Heart right ventricle (tissue), 16 donors: ENCODE results near the gene ATG14. TPM values are rescaled to one million over a fixed set of nuclear protein-coding genes. Genes with fewer than 3 reads are reported as not detected.

Source experiments
- ATAC-seq, 8 donors: fragments of 200-7000 bp; cut with Tn5 transposase; one replicate each; pipeline ENCODE4 v1.9.1; 2020; ENCODE audit warnings: mild to moderate bottlenecking in 8 of 8, moderate library complexity in 8 of 8, moderate number of reproducible peaks in 1 of 8
- DNase-seq, 2 donors: peaks; one replicate each; pipeline ENCODE4 v3.0.0-alpha.2; 2020
- H3K27ac ChIP-seq, 10 donors: fragments of 200-600 bp; sonication (generic) in 2 of 10; one replicate each; pipeline versions ENCODE4 v1.5.0 to v1.8.0; 2020 to 2022; ENCODE audit warnings: mild to moderate bottlenecking in 3 of 10
- H3K27me3 ChIP-seq, 7 donors: fragments of 200-600 bp; one replicate each; pipeline ENCODE4 v1.8.0; 2021 to 2022; ENCODE audit warnings: mild to moderate bottlenecking in 2 of 7
- H3K36me3 ChIP-seq, 9 donors: fragments of 200-600 bp; sonication (generic) in 1 of 9; one replicate each; pipeline versions ENCODE4 v1.5.0 to v1.8.0; 2020 to 2022; ENCODE audit warnings: mild to moderate bottlenecking in 2 of 9
- H3K4me1 ChIP-seq, 9 donors: fragments of 200-600 bp; sonication (generic) in 1 of 9; one replicate each; pipeline versions ENCODE4 v1.5.0 to v1.8.0; 2020 to 2022; ENCODE audit warnings: mild to moderate bottlenecking in 4 of 9
- H3K4me3 ChIP-seq, 10 donors: fragments of 200-600 bp; sonication (generic) in 2 of 10; one replicate each; pipeline versions ENCODE4 v1.5.0 to v1.8.0; 2020 to 2022; ENCODE audit warnings: mild to moderate bottlenecking in 7 of 10, moderate library complexity in 2 of 10
- H3K9me3 ChIP-seq, 11 donors: fragments of 200-600 bp in 10 of 11; sonication (generic) in 2 of 11; one replicate each; pipeline versions ENCODE4 v1.5.0 to v1.8.0; 2013 to 2022; ENCODE audit warnings: mild to moderate bottlenecking in 2 of 11, control low read depth in 1 of 11, moderate library complexity in 1 of 11
- WGBS, 2 donors: extraction: QIAGEN DNeasy Blood & Tissue Kit; methylation state at CpG; one replicate each; pipeline ENCODE4 v1.1.7; 2013; ENCODE audit warnings: inconsistent platforms in 1 of 2; 5-methylcytosine and 5-hydroxymethylcytosine counted together
- intact Hi-C, 10 donors: fragments of 100-400 bp; cut with DNase I; formaldehyde crosslinking; loops; one replicate each; pipeline versions ENCODE4 v1.11.1 to v1.14.2; 2022
- polyA plus RNA-seq, 2 donors: library from polyadenylated mRNA; stranded (reverse); fragments of 200-250 nt; gene quantifications; one replicate each; pipeline ENCODE4 v1.2.3, GENCODE V29; 2013
- total RNA-seq, 10 donors: library from RNA; stranded (reverse); fragmentation: NEBNext Ultra II Directional in 3 of 10; extraction: Animal tissue kit (Norgen Biotek cat#: 25700) in 3 of 10; gene quantifications; one replicate each; pipeline versions ENCODE4 v1.2.1 to v1.2.4, GENCODE V29; 2021 to 2023
- TF ChIP-seq, protein P1 (sequence below), 9 donors: fragments of 200-600 bp; sonication (generic) in 2 of 9; IDR thresholded peaks; one replicate each; pipeline versions ENCODE4 v1.5.0 to v1.8.0; 2021 to 2022; ENCODE audit warnings: antibody characterized with exemption in 9 of 9, mild to moderate bottlenecking in 5 of 9, moderate library complexity in 1 of 9
- donor health status: Arrhythmogenic right ventricular cardiomyopathy.
- donor health status: ischemic (EF 13 %, LVEDD 7.1; RV severe dilation, severe dysfunction).
- donor health status: healthy with polysubstance abuse.
- donor health status: DM: no; HTN: yes; CAD: no.
- donor health status: DM: no; HTN: no; CAD: no.
- donor health status: ischemic (EF 25% LVEDD 6.9; RV normal size, moderate dysfunction).
- donor health status: ischemic (EF 25% LVEDD 5.7; RV mildly dilated, moderate dysfunction).
- donor health status: healthy.
- donor health status: DM: yes; HTN: yes; CAD: no.
- donor health status: Ischemic cardiomyopathy.
- donor health status: ischemic (EF 35%, LVEDD 5.7; RV mildly dilated, moderate dysfunction).
- donor health status: nonischemic (EF 11% LVEDD 7.7; RV severe dilation, severe dysfunction).
- donor health status: DM: yes; HTN: yes; CAD: no.
- donor health status: PGD.
- donor health status: ischemic (EF 29% LVEDD 5.4; RV normal size, mild dysfunction).
- donor health status: nonischemic (EF 23%, LVEDD 6.1; RV moderate dilation, normal function).

The ATG14 gene
- total and polyA plus RNA-seq, 12 donors: 3.5 to 21.9 (median 15.3) TPM

DNA sequence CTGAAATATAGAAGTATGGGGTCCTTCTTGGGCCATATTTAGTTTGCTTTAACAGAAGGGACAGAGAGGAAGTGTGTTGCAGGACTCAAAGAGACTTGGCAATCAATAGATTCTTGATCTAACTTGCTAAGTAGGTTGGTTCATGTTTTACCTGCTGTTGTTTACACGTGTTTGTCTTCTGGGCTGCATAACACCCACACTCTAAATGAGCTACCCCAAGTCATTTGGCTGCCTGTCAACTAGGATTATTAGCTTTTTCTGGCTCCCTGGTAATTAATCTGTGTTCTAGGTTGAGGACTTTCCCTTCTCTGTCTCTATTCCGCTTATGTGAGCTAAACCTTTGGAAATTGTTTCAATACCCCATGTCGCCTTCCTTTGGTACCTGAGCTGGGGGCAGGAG, 38.9 kb upstream of the ATG14 start:
- Histone ChIP-seq H3K9me3 (no peaks in the 10 kb centered on the region), H3K27me3 (no peaks in the 10 kb centered on the region), H3K4me3 (no peak overlapping the region), H3K27ac (no peak overlapping the region), H3K36me3 (no peaks in the 10 kb centered on the region), H3K4me1 (peaks cover 0 to 60% (median 30%) of the 10 kb centered on the region in 9 donors)
- TF ChIP-seq, protein P1, sequence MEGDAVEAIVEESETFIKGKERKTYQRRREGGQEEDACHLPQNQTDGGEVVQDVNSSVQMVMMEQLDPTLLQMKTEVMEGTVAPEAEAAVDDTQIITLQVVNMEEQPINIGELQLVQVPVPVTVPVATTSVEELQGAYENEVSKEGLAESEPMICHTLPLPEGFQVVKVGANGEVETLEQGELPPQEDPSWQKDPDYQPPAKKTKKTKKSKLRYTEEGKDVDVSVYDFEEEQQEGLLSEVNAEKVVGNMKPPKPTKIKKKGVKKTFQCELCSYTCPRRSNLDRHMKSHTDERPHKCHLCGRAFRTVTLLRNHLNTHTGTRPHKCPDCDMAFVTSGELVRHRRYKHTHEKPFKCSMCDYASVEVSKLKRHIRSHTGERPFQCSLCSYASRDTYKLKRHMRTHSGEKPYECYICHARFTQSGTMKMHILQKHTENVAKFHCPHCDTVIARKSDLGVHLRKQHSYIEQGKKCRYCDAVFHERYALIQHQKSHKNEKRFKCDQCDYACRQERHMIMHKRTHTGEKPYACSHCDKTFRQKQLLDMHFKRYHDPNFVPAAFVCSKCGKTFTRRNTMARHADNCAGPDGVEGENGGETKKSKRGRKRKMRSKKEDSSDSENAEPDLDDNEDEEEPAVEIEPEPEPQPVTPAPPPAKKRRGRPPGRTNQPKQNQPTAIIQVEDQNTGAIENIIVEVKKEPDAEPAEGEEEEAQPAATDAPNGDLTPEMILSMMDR (IDR thresholded peaks at IDR 0.05): no peak
- whole genome bisulfite sequencing, 2 donors: 89% methylated on average over 3 of the region's 3 CpGs
- intact Hi-C loops: loop anchor here in 2 of 10 donors (10.0 kb wide), 1 partner anchor 124 kb away; no protein-coding TSS in a partner anchor
- ATAC-seq: no peak
- no peak for DNase-seq

- intact Hi-C loops: loop anchor here in 2 of 10 donors (10.0 kb wide), 1 partner anchor 125 kb away; no protein-coding TSS in a partner anchor
- H3K36me3 ChIP-seq: no peaks in the 10 kb centered on the region
- H3K4me3 ChIP-seq: no peak overlapping the region
- H3K4me1 ChIP-seq: peaks cover 0 to 60% (median 30%) of the 10 kb centered on the region in 9 donors
- no peak for ATAC-seq
- TF ChIP-seq, protein P1 (IDR thresholded peaks at IDR 0.05): no peak
- H3K27me3 ChIP-seq: no peaks in the 10 kb centered on the region
- no peak for DNase-seq
- H3K9me3 ChIP-seq: no peaks in the 10 kb centered on the region
- H3K27ac ChIP-seq: no peak overlapping the region
- WGBS, 2 donors: 64 to 70% methylated on average over 2 of the region's 2 CpGs
Measured at GRCh38 chr14:55450124-55450523, 38.5 kb upstream of the ATG14 start.

DNA sequence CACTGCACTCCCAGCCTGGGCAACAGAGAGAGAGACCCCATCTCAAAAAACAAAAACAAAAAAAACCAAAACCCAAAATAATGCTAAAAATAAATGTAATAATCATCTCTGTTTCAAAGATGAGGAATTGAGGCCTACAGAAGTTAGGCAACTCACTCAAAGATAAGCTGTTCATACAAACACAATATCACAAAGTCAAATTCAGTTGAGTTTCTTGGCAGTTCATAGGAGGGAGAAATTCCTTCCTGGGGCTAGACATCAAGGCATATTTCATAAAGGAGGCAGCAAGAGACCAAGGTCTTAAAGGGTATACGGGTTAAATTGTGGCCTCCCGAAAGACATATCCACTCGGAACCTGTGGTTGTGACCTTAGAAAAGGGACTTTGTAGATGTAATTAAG, 37.5 kb upstream of the ATG14 start:
- DNase-seq: no peak
- no peak overlapping the region for H3K4me3 ChIP-seq
- intact Hi-C loops: loop anchor here in 8 of 10 donors (5.0 to 10.0 kb wide), 8 partner anchors 126 to 1026 kb away; partner anchors contain the start of gene KTN1 (in 1 of the 8)
- no peaks in the 10 kb centered on the region for H3K36me3 ChIP-seq
- peaks cover 0 to 51% (median 22%) of the 10 kb centered on the region in 9 donors for H3K4me1 ChIP-seq
- no peaks in the 10 kb centered on the region for H3K27me3 ChIP-seq
- peak overlapping the region in 1 of 10 donors; percentile 53 for H3K27ac ChIP-seq
- ATAC-seq: no peak
- no peaks in the 10 kb centered on the region for H3K9me3 ChIP-seq
- TF ChIP-seq, protein P1 (IDR thresholded peaks at IDR 0.05): no peak
- 97 to 100% methylated on average over 3 of the region's 3 CpGs for WGBS, 2 donors

GRCh38 chr14:55448141-55448614, 36.5 kb upstream of the ATG14 start:
- peak in 5 of 8 donors; percentile 46 to 85 (median 76) for ATAC-seq
- WGBS, 2 donors: 17 to 26% methylated on average over 3 of the region's 3 CpGs
- Histone ChIP-seq H3K9me3 (no peaks in the 10 kb centered on the region), H3K4me3 (no peak overlapping the region), H3K4me1 (peaks cover 0 to 45% (median 18%) of the 10 kb centered on the region in 9 donors), H3K27me3 (no peaks in the 10 kb centered on the region), H3K36me3 (no peaks in the 10 kb centered on the region), H3K27ac (peak overlapping the region in 1 of 10 donors; percentile 53)
- peak in 1 of 2 donors; percentile 14 for DNase-seq
- TF ChIP-seq, protein P1 (IDR thresholded peaks at IDR 0.05): no peak
- intact Hi-C loops: loop anchor here in 8 of 10 donors (5.0 to 10.0 kb wide), 8 partner anchors 127 to 1027 kb away; partner anchors contain the start of gene KTN1 (in 1 of the 8)
